Forelimb muscle (tissue), 1 donor: ENCODE measurements around the gene MORF4L2. TPM values are rescaled to one million over a fixed set of nuclear protein-coding genes. Genes with fewer than 3 reads are reported as not detected.
"Not testable (repeated sequence)": the region's sequence is repeated elsewhere in the genome, so short reads cannot be mapped to it uniquely, and the experiment has no call there.

Source experiments
- DNase-seq: peaks from one replicate; pipeline ENCODE4 v3.0.0-alpha.2; 2013; ENCODE audit warnings: low read depth
- polyA plus RNA-seq: library from polyadenylated mRNA; unstranded; fragments of 120-200 nt; gene quantifications from one replicate; pipeline ENCODE4 v1.2.1, GENCODE V29; 2013; ENCODE audit not compliant: insufficient read length

Gene MORF4L2
- polyA plus RNA-seq, 1 donor = 249 TPM

DNA sequence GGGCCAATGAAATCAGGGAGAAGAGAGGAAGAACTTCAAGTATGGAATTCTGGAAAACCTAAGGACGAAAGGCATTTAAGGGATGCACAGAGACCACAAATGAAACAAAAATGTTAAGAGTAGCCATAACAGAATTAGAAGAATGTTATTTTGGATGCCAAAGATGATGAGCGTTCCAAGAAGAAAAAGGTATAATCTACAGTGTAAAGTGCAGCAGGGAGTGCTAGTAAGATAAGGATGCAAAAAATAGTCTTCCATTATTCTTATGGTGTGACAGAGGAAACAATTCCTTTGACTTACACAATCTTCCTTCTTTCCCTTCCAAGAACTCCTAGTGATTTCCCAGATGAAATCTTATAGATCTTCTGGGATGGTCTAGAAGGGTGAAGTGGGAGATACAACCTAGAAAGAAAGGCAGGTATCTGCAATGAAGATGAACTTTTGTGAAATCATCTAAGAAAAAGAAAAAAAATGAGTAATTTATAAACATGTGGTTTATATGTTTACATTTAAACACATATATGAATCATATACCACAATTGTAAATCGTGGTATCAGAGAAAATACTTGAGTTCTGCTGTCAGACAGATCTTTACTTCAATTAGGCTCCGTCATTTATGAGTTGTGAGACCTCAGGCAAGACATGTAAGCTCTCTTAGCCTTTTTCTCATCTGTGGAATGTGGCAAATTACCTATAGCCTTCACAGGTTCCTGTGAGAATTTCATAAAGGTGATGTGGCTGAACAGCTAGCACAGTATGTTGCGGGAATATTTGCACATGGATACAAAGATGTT, 8.1 kb downstream of the MORF4L2 start:
- DNase-seq = no peak

DNA sequence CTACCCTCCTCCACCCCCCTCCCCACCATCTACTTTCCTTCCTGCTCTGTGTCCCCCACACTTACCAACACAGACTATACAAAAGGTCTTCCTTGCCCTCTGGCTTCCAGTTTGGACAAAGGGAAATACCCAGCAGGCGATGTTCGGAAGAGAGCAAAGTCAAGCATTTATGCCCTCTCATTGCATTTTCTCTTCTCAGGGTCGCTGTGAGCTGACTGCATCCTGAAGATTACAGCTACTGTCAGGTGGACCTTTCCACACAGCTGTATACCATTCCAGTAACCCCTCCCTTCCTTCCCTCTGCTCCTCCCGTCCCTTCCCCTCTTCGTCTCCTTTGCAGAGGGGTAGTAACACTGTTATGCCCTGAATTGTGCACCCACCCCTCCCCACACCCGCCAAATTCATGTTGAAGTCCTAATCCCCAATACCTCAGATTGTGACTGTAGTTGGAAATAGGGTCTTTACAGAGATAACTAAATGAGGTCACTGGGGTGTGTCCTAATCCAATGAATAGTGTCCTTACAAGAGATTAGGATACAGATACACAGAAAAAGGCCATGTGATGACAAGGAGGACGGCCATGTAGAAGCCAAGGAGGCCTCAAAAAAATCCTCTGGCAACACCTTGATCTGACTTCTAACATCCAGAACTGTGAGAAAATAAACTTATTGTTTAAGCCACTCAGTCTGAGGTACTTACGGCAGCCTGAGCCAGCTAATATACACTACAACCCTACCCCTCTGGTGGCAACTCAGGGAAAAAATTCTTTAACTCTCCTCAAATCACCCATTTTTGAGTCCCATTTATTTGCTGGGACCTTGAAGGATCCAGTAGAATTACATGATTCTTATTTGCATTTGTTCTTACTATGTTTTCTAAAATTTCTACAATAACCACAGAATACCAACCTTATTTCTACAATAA, 11.7 kb downstream of the MORF4L2 start:
- DNase-seq = no peak

DNA sequence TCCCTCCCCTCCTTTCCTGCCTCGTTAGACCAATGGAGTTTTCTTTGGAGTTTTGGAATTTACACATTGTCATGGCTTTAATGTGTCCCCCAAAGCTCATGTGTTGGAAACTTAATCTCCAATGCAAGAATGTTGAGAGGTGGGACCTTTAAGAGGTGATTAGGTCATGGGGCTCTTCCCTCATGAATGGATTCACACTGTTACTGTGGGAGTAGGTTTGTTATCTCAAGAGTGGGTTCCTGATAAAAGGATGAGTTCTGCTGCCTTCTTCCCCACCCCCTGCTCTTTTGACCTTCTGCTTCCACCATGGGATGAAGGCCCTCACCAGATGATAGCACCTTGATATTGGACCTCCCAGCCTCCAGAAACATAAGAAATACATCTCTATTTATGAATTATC, 16.8 kb downstream of the MORF4L2 start:
- no peak for DNase-seq

DNA sequence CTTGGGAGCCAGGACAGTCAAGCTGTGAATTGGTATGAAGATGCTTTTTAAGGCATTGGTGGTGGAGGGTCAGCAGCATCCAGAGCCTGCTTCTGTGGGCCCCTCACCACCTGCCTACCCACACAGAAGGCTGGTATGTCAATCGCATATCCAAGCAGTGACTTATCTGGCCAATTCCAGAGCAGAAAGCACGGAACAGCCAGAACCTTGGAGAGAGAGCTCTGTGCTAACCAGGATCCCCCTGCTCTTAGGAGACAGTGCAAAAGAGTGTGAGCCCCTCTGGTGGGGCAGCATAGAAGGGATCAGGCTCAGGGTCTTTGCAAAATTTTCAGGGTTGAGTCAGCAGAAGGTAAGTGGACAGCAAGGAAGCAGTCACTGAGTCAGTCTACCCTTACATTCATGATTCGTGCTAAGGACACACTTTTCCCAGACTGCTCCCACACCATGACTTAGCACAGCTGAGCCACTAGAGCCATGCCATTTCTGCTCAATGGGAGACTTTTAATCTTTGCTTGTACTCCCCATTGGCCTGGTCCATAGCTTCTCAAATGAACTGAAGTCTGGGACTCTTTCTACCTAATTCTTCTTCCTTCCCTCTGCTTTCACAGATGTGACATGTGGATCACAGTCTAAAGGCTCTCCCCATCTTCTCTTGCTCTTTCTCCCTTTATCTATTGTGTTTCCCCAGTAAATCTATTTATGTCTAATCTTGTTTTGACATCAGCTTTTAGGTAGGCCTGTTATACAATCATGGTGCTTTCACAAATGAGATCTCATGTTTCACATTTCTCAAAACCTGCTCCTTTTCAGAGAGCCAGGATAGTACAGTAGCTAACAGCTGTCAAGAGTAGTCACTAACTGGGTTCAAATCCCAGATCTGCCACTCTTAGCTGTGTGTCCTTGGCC, 20.0 kb downstream of the MORF4L2 start:
- no peak for DNase-seq

DNA sequence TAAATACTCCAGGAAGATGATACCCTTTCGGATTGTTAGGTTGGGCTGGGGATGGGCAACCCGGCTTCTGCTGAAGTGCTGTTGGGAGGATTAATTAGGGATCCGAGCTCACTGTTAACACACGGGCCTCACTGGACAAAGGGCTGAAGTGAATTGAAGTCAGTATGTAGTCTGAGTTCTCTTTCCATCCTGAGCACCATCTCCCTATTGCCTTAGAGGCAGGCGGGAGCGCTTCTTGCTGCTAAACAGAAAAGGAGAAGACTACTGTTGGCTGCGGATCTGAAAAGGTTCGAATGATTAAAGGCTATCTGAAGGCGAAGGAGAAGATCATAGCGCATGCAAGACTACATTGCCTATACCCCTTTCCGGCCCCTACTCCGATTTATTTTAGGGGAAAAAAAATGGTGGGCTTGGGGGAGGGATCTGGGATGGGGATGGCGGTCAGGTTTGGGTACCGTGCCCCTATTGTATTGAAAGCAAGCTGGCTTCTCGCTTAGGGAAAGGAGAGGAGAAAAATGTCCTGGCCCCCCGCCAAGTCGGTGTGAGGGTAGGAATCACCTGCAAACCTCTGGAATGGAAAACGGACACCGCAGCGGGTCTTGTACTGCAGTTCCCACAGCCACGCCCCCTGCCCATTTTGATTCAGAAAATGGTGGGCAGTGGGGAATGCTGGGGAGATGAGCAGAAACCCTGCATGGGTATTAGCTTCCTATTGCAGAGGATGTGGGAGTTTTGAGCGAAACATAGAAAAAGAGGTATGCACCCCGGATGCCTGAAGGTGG, 22.3 kb downstream of the MORF4L2 start:
- no peak for DNase-seq

DNA sequence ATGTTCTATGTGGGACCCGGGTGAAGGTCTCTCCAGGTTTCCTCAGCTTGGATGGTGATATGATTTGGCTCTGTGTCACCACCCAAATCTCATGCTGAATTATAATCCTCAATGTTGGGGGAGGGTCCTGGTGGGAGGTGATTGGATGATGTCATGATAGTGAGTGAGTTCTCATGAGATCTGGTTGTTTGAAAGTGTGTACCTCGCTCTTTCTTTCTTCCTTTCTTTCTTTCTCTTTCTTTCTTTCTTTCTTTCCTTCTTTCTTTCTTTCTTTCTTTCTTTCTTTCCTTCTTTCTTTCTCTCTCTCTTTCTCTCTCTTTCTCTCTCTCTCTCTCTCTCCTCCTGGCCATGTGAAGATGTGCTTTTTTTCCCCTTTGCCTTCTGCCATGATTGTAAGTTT, 27.0 kb downstream of the MORF4L2 start:
- not testable (repeated sequence) for DNase-seq

DNA sequence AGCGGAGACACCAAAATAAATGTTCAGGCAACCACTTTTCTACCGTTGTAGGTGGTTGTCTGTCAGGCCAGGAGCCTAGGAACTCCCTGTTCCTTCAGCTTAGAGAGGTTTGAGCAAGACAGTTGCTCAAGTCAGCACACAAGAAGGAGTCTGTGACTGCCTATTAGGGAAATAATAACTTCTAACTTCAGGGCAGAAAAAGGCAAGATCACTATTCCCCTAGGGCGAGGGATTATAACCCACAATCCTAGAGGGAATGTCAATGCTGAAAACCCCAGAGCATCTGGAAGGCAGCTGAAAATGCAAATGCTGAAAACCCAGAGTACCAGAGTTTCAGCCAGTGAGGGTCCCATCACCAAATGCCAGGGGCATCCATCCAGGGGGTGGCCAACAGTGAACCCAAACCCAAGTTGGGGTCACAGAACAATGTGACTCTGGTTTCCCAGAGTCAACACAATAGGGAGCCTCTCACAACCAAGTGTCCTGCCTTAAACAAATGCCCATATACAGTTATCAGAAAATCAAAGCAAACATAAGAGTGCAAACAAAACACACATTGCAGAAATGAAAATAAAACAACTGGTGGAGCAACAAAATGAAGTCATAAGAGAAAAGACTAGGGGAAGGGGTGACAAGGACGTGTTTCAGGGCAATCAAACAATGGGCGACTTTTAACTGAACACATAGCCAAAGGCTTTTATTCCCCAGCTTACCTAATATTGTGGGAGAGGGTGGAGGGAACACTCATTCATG, 27.6 kb downstream of the MORF4L2 start:
- no peak for DNase-seq

DNA sequence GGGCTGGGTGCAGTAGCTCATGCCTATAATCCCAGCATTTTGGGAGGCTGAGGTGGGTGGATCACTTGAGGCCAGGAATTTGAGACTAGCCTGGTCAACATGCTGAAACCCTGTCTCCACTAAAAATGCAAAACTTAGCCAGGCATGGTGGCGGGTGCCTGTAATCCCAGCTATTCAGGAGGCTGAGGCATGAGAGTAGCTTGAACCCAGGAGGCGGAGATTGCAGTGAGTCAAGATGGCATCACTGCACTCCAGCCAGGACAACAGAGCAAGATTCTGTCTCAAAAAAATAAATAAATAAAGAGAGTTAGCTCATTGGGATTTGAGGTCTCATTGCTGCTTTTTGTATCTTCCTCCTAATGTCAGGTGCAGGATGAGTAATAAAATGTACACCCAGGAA, 29.4 kb downstream of the MORF4L2 start:
- not testable (repeated sequence) for DNase-seq

DNA sequence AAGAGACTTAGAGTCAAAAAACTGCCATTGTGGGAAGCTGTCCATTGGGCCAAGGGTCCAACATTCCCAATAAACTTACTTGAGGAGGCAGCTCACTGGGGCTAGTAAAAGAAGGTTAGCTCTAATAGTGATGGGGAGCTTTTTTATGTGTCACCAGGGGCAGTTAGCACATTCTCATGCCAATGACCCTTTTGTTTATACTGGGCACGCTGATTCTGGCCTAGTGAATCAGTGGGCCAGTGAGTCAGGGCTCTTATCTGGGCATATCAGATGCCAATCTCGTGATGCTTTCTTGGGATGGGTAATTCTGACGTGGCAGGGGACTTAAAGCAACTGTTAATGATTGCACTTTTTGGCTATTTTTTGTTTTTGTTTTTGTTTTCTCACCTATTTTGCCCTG, 29.9 kb downstream of the MORF4L2 start:
- DNase-seq = no peak

DNA sequence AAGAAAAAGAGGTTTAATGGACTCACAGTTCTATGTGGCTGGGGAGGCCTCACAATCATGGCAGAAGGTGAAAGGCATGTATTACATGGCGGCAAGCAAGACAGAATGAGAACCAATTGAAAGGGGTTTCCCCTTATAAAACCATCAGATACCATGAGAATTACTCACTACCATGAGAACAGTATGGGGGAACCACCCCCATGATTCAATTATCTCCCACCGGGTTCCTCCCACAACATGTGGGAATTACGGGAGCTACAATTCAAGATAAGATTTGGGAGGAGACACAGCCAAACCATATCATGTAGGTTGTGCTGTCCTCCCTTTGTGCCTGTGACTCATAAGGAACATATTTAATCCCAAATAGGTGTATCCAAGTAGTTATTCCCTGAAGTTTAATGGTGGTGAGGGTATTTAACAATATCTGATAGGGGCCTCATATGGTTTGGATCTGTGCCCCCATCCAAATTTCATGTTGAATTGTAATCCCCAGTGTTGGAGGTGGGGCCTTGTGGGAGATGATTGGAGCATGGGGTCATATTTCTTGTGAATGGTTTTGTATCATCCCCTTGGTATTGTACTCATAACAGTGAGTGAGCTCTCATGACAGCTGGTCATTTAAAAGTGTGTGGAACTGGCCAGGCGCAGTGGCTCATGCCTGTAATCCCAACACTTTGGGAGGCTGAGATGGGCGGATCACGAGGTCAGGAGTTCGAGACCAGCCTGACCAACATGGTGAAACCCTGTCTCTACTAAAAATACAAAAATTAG, 31.1 kb downstream of the MORF4L2 start:
- DNase-seq = not testable (repeated sequence)

DNA sequence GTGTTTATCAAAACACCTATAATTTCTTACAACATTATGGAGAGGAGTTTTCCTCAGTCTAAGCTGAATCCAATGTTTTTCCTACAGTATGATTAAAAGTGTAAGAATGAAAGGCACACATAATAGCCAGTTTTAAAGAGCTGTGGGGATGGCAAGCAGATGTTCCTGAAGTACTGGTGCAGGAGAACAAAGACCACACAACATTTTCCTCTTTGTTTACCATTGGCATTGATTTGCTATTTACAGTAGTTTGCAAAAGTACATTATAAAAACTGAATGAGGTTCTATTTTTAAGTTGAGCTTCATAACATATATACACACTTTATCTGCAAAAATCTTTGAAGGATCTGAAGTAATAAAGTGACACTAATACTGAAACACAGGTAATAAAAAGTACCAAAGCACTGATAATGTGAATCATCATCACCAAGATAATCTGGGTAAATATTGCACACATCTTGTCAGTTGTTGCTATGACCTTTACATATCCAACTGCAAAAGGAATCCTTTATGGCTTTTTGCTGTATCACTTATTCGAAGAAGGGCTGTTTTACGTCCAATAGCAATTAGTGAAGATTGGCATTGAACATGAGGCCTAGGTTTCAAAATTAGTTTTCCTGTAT, 35.2 kb downstream of the MORF4L2 start:
- no peak for DNase-seq

DNA sequence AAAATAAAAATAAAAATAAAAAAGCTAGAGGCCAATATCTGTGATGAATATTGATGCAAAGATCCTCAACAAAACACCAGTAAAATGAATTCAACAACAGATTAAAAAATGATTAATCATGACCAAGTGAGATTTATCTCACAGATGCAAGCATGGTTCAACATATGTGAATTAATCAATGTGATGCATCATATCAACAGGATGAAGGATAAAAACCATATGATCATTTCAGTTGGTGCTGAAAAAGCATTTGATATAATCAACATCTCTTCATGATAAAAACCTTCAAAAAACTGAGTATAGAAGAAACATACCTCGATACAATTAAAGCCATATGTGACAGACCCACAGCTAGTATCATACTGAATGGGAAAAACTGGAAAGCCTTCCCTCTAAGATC, 38.9 kb downstream of the MORF4L2 start:
- DNase-seq = no peak

DNA sequence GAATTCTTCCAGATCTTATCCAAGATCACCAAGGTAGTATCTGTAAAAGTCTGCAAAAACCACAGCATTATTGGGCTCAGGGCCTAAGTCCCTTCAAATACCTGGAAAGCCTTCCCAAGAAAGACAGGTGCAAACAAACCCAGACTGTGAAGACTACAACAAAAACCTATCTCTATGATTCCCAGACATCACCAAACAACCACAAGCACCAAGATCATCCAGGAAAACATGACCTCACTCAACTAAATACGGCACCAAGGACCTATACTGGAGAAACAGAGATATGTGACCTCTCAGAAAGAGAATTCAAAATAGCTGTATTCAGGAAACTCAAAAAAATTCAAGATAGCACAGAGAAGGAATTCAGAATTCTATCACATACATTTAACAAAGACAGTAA, 42.4 kb downstream of the MORF4L2 start:
- no peak for DNase-seq

DNA sequence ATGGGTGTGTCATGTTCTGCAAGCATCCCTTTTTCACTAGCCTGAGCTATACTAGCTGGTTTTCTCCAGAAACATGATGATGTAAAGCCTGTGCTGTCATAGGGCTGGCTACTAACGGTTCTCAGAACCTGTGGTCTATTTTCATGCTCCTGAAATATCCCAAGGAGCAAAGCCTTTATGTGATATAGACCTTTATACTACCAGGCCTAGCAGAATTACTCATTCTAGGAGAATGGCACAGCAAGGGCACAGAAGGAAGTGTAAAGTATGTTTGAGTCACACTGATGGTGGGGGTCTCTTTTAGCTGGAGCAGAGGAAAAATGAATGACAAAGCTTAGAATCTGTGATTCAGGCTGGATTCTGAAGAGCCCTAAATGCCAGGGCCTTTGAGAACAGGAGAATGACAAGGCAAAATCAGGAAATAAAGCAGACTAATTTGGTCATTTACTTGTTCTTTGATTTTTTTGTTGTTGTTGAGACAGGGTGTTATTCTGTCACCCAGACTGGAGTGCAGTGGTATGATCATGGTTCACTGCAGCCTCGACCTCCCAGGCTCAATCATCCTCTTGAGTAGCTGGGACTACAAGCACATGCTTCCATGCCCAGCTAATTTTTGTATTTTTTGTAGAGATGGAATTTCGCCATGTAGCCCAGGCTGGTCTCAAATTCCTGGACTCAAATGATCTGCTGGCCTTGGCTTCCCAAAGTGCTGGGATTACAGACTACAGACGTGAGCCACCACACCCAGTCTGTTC, 45.9 kb downstream of the MORF4L2 start:
- DNase-seq = no peak

DNA sequence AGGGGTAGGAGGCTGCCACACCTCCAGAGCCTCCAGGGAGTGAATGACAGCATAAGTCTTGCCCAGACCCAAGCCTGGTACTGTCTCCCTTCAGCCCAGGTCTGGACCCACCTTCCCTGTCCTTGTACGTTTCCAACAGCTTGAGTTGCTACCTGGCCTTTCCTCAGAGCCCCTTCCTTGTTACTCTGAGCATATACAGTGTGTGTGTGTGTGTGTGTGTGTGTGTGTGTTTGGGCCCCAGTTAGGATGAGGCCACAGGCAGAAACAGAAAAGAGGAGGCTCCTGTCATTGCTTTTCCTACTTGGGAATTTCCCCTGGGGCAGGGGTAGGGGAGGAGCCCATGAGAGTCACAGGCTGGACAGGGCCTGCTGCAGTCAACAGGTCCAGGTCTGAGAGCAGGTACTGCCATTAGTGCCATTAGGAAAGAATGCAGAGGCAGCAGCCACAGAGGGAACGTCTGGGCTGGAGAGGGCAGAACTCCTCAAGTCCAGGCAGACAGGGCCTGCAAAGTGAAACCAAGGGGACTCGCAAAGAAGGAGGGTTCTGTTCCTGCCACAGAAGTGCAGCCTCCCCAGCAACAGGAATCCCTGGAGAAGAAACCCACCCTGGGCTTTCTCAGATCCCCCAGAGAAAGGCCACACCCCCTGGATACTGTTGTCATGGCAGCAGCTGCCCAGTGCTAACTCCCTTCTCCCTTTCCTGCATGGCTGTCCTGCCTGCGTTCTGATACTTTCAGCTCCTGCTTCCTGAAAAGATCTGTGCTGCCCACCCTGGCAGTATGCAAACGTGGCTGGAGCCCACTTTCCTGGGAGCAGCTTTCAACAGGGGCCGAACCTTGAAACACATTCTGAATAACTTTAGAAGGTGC, 47.8 kb downstream of the MORF4L2 start:
- not testable (repeated sequence) for DNase-seq

DNA sequence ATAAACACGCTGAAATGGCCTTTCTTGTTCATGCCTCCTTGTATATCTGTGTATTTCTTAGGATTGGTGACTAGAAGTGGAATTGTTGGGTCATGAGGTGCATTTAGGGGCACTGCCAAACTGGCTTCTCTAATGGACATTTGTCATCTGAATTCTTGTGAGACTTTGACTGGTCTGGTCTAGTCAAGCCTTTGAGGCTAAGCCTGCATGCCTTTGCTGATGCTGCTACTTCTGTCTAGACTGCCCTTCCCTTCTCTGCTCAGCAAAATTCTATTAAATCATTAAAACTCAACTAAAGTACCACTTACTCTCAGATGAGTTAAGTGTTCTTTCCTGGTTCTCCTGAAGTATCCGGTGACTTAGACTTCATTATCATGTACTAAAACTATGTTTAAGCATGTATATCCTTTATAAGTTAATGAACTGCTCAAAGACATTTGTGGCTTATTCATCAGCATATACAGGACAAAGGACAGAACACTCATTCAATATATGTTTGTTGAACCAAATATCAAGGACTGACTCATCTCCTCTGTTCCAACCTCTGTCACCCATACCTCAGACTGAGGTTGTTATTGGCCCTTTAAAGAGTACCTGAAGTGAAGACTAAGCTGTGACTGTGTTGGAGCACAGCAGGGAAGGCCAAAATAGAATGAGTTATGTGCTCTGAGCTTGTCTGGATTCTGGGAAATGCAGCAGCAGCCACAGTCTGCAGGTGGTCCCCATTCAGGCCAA, 48.7 kb downstream of the MORF4L2 start:
- DNase-seq = no peak

DNA sequence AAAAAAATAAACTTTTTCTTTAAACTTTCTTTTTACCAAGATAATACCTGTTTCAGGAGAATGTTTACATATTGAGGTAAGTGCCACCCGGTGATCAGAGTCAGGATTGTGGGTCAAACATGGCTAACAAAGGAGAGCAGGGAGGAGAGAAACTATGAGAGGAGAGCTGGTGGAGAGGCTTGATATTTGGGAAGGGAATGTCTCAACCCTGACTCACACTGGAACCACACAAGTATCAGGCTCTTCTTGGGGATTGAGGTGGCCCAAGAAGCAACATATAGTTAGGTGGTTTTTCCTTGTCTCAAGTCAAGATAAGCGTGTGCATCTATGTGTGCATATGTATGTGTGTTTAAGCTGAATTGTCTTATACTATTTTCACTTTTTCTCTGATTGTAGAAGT, 51.1 kb downstream of the MORF4L2 start:
- no peak for DNase-seq
